HEK293T (cell line): ENCODE results near the gene CDKN1B.

Experiments used
- ARNT ChIP-seq: fragments of 450-650 bp; IDR thresholded peaks from 2 replicates; pipeline ENCODE4 v1.6.1; 2017; ENCODE audit warnings: mild to moderate bottlenecking
- ELF4 ChIP-seq: fragments of 450-650 bp; IDR thresholded peaks from 2 replicates; pipeline ENCODE4 v1.6.1; 2017; ENCODE audit warnings: antibody characterized with exemption
- FOXA1 ChIP-seq: fragments of 450-650 bp; IDR thresholded peaks from 2 replicates; pipeline ENCODE4 v1.6.1; 2016; ENCODE audit warnings: mild to moderate bottlenecking
- HDGF ChIP-seq: fragments of 450-650 bp; IDR thresholded peaks from 2 replicates; pipeline ENCODE4 v1.6.1; 2017; ENCODE audit warnings: antibody characterized with exemption, borderline replicate concordance
- L3MBTL2 ChIP-seq: fragments of 450-650 bp; conservative IDR thresholded peaks from 2 replicates; pipeline ENCODE4 v1.6.1; 2016; ENCODE audit warnings: mild to moderate bottlenecking
- ZNF384 ChIP-seq: fragments of 450-650 bp; IDR thresholded peaks from 2 replicates; pipeline ENCODE4 v1.6.1; 2016

GRCh38 chr12:12741660-12742059 lies 24.5 kb downstream of the CDKN1B start:
- no peak for TF ChIP-seq L3MBTL2
- TF ChIP-seq FOXA1, result no peak
- TF ChIP-seq ELF4, result no peak
- no peak for TF ChIP-seq ZNF384
- no peak for TF ChIP-seq HDGF
- TF ChIP-seq ARNT, result no peak
